HCT116 (cell line): ENCODE results near the gene GRIA1. TPM values are rescaled to one million over a fixed set of nuclear protein-coding genes. Genes with fewer than 3 reads are reported as not detected.

Experiments used
- ATAC-seq: fragments of 200-7000 bp; cut with Tn5 transposase; 2 replicates; pipeline ENCODE4 v1.9.1; 2020; ENCODE audit warnings: mild to moderate bottlenecking, moderate library complexity
- BruUV-seq: library from RNA; stranded (reverse); fragments of 400-500 nt; replicated peaks from 2 replicates; lab custom pipeline; 2021; lab: Mats Ljungman, UMichigan
- CTCF ChIA-PET: fragments of 300-600 bp; sonication (Branson Sonifier 250); formaldehyde crosslinking; loops from one replicate; lab custom pipeline; 2021; ENCODE audit warnings: antibody characterized with exemption; lab: Charles Lee
- POLR2A ChIA-PET: fragments of 300-600, 350-600 bp; sonication (Branson Sonifier 250); formaldehyde crosslinking; loops from one replicate; lab custom pipeline; 2021; ENCODE audit warnings: antibody characterized with exemption; lab: Charles Lee
- RAD21 ChIA-PET, 2 experiments: fragments of 300-600 bp; sonication (Branson Sonifier 250); formaldehyde crosslinking; loops; one replicate each; lab custom pipeline; 2023; ENCODE audit warnings: low total read pairs in 2 of 2; ENCODE audit not compliant: uncharacterized antibody in 2 of 2, unreplicated experiment in 2 of 2, low non-redundant PET in 1 of 2; lab: Charles Lee
- DNase-seq: peaks from one replicate; pipeline ENCODE4 v3.0.0-alpha.2; 2010; ENCODE audit warnings: low read depth, low spot score
- H2AFZ ChIP-seq: fragments of 200-600 bp; shearing (Covaris generic), sonication (generic); 2 replicates; pipeline ENCODE4 v1.6.1; 2017; ENCODE audit warnings: low read depth, mixed run types, mixed read lengths, antibody characterized with exemption, low read length; ENCODE audit not compliant: poor library complexity, severe bottlenecking
- H3K27ac ChIP-seq: 2 replicates; pipeline ENCODE4 v1.5.1; 2012; ENCODE audit warnings: low read depth, low read length
- H3K27me3 ChIP-seq: fragments of 200-600 bp; sonication (generic); 2 replicates; pipeline ENCODE4 v1.6.1; 2016; ENCODE audit warnings: mixed run types, low read length, mixed read lengths; ENCODE audit not compliant: insufficient read depth
- H3K36me3 ChIP-seq, 2 experiments: fragments of 200-500 bp in 1 of 2; fragments of 200-600 bp in 1 of 2; sonication (Bioruptor generic) in 1 of 2; sonication (generic) in 1 of 2; 2 replicates each; pipeline versions ENCODE4 v1.5.1 to v1.6.1; 2014 to 2016; ENCODE audit warnings: low read length in 2 of 2, inconsistent platforms in 1 of 2, mixed read lengths in 1 of 2, mixed run types in 1 of 2; ENCODE audit not compliant: insufficient read depth in 2 of 2, control insufficient read depth in 1 of 2
- H3K4me1 ChIP-seq, 2 experiments: fragments of 200-600 bp in 1 of 2; sonication (generic) in 1 of 2; 2 replicates each; pipeline versions ENCODE4 v1.5.1 to v1.6.1; 2012 to 2017; ENCODE audit warnings: low read length in 2 of 2, inconsistent platforms in 1 of 2, mild to moderate bottlenecking in 1 of 2, mixed read lengths in 1 of 2, mixed run types in 1 of 2, moderate library complexity in 1 of 2; ENCODE audit not compliant: insufficient read depth in 2 of 2, control insufficient read depth in 1 of 2
- H3K4me2 ChIP-seq: fragments of 200-600 bp; sonication (generic); 2 replicates; pipeline ENCODE4 v1.6.1; 2017; ENCODE audit warnings: mixed run types, low read length, mixed read lengths
- H3K4me3 ChIP-seq, 2 experiments: fragments of 200-600 bp in 1 of 2; sonication (generic) in 1 of 2; replicated peaks in 1 of 2; 2 replicates each; pipeline ENCODE4 v1.5.1; 2011 to 2016; ENCODE audit warnings: low read length in 2 of 2, control low read depth in 1 of 2, low read depth in 1 of 2, mild to moderate bottlenecking in 1 of 2, mixed read lengths in 1 of 2, mixed run types in 1 of 2
- H3K79me2 ChIP-seq: fragments of 200-600 bp; sonication (generic); 2 replicates; pipeline ENCODE4 v1.6.1; 2017; ENCODE audit warnings: mild to moderate bottlenecking, mixed run types, low read length, moderate library complexity, mixed read lengths; ENCODE audit not compliant: insufficient read depth
- H3K9ac ChIP-seq: fragments of 200-600 bp; sonication (generic); 2 replicates; pipeline ENCODE4 v1.6.1; 2016; ENCODE audit warnings: low read length, mixed read lengths
- H3K9me2 ChIP-seq: fragments of 200-600 bp; sonication (generic), shearing (Covaris generic); 2 replicates; pipeline ENCODE4 v1.6.1; 2017; ENCODE audit warnings: mixed run types, mild to moderate bottlenecking, moderate library complexity; ENCODE audit not compliant: insufficient read depth
- H3K9me3 ChIP-seq, 2 experiments: fragments of 200-500 bp in 1 of 2; fragments of 200-600 bp in 1 of 2; sonication (Bioruptor generic) in 1 of 2; sonication (generic) in 1 of 2; 2 replicates each; pipeline ENCODE4 v1.6.1; 2014 to 2017; ENCODE audit warnings: low read length in 2 of 2, mixed read lengths in 2 of 2, inconsistent platforms in 1 of 2, low read depth in 1 of 2, mild to moderate bottlenecking in 1 of 2, mixed run types in 1 of 2, moderate library complexity in 1 of 2; ENCODE audit not compliant: control insufficient read depth in 1 of 2, insufficient read depth in 1 of 2
- H4K20me1 ChIP-seq: fragments of 200-600 bp; sonication (generic), shearing (Covaris generic); 2 replicates; pipeline ENCODE4 v1.6.1; 2017; ENCODE audit warnings: mixed run types, mild to moderate bottlenecking, moderate library complexity; ENCODE audit not compliant: insufficient read depth
- CEBPB ChIP-seq: IDR thresholded peaks from 2 replicates; pipeline ENCODE4 v1.6.1; 2012; ENCODE audit warnings: low read depth
- POLR2AphosphoS5 ChIP-seq: IDR thresholded peaks from 2 replicates; pipeline ENCODE4 v1.6.1; 2011; ENCODE audit warnings: mild to moderate bottlenecking, low read depth, low read length, moderate library complexity
- SP1 ChIP-seq: IDR thresholded peaks from 2 replicates; pipeline ENCODE4 v1.6.1; 2012; ENCODE audit warnings: low read depth
- TCF7L2 ChIP-seq: IDR thresholded peaks from 2 replicates; pipeline ENCODE4 v1.7.0; 2011; ENCODE audit warnings: borderline replicate concordance, inconsistent platforms; ENCODE audit not compliant: insufficient read depth, insufficient read length; ENCODE audit errors: extremely low read depth
- intact Hi-C: fragments of 100-400 bp; cut with micrococcal nuclease; formaldehyde crosslinking; loops from 2 replicates; pipeline ENCODE4 v1.10.0; 2022
- total RNA-seq: library from RNA; stranded (reverse); gene quantifications from one replicate; pipeline ENCODE4 v1.2.1, GENCODE V29; 2021; ENCODE audit not compliant: unreplicated experiment
- TF ChIP-seq, protein P1 (sequence below), 3 experiments: fragments of 200-600 bp in 1 of 3; sonication (generic) in 1 of 3; IDR thresholded peaks in 2 of 3; conservative IDR thresholded peaks in 1 of 3; 2 replicates each; pipeline ENCODE4 v1.5.1; 2012 to 2017; ENCODE audit warnings: low read depth in 2 of 3, low read length in 2 of 3, antibody characterized with exemption in 1 of 3, borderline replicate concordance in 1 of 3, control low read depth in 1 of 3, mild to moderate bottlenecking in 1 of 3, mixed read lengths in 1 of 3, mixed run types in 1 of 3, moderate library complexity in 1 of 3; ENCODE audit not compliant: insufficient read depth in 1 of 3
- TF ChIP-seq, protein P2 (sequence below): IDR thresholded peaks from 2 replicates; pipeline ENCODE4 v1.6.1; 2012; ENCODE audit warnings: low read depth
- TF ChIP-seq, protein P3 (sequence below): IDR thresholded peaks from 2 replicates; pipeline ENCODE4 v1.6.1; 2011; ENCODE audit warnings: mild to moderate bottlenecking, low read length, moderate library complexity; ENCODE audit not compliant: insufficient replicate concordance; ENCODE audit errors: extremely low read depth

The GRIA1 gene
- total RNA-seq, 1 experiment from 2014 or later = not detected

DNA sequence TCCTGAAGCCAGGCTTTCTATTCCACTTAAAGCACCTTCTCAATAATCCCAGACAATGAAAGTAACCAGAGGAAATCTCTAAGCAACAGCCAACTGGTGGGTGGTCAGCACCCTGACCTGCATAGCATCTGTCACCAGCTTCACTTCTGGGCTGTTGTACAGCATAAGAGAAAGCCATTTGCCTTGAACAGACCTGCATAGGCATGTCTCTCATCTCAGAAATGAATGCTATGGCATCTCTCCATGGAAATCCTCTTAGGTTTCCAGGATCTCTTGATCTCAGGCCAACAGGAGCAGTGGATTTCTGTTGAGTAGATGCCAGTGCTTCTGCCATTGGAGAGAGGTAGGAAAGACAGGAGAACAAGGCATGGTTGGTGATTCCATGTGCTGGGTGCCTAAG lies 213.6 kb downstream of the GRIA1 start:
- TF ChIP-seq, protein P1, sequence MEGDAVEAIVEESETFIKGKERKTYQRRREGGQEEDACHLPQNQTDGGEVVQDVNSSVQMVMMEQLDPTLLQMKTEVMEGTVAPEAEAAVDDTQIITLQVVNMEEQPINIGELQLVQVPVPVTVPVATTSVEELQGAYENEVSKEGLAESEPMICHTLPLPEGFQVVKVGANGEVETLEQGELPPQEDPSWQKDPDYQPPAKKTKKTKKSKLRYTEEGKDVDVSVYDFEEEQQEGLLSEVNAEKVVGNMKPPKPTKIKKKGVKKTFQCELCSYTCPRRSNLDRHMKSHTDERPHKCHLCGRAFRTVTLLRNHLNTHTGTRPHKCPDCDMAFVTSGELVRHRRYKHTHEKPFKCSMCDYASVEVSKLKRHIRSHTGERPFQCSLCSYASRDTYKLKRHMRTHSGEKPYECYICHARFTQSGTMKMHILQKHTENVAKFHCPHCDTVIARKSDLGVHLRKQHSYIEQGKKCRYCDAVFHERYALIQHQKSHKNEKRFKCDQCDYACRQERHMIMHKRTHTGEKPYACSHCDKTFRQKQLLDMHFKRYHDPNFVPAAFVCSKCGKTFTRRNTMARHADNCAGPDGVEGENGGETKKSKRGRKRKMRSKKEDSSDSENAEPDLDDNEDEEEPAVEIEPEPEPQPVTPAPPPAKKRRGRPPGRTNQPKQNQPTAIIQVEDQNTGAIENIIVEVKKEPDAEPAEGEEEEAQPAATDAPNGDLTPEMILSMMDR (IDR thresholded peaks at IDR 0.05 in 2 of 3, conservative IDR thresholded peaks at IDR 0.05 in 1 of 3; ENCODE audit: borderline replicate concordance in 1 of 3, insufficient read depth in 1 of 3, low read depth in 2 of 3, low read length in 2 of 3) = no peak
- no peak for TF ChIP-seq POLR2AphosphoS5
- TF ChIP-seq, protein P2, sequence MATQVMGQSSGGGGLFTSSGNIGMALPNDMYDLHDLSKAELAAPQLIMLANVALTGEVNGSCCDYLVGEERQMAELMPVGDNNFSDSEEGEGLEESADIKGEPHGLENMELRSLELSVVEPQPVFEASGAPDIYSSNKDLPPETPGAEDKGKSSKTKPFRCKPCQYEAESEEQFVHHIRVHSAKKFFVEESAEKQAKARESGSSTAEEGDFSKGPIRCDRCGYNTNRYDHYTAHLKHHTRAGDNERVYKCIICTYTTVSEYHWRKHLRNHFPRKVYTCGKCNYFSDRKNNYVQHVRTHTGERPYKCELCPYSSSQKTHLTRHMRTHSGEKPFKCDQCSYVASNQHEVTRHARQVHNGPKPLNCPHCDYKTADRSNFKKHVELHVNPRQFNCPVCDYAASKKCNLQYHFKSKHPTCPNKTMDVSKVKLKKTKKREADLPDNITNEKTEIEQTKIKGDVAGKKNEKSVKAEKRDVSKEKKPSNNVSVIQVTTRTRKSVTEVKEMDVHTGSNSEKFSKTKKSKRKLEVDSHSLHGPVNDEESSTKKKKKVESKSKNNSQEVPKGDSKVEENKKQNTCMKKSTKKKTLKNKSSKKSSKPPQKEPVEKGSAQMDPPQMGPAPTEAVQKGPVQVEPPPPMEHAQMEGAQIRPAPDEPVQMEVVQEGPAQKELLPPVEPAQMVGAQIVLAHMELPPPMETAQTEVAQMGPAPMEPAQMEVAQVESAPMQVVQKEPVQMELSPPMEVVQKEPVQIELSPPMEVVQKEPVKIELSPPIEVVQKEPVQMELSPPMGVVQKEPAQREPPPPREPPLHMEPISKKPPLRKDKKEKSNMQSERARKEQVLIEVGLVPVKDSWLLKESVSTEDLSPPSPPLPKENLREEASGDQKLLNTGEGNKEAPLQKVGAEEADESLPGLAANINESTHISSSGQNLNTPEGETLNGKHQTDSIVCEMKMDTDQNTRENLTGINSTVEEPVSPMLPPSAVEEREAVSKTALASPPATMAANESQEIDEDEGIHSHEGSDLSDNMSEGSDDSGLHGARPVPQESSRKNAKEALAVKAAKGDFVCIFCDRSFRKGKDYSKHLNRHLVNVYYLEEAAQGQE = no peak
- TF ChIP-seq, protein P3, sequence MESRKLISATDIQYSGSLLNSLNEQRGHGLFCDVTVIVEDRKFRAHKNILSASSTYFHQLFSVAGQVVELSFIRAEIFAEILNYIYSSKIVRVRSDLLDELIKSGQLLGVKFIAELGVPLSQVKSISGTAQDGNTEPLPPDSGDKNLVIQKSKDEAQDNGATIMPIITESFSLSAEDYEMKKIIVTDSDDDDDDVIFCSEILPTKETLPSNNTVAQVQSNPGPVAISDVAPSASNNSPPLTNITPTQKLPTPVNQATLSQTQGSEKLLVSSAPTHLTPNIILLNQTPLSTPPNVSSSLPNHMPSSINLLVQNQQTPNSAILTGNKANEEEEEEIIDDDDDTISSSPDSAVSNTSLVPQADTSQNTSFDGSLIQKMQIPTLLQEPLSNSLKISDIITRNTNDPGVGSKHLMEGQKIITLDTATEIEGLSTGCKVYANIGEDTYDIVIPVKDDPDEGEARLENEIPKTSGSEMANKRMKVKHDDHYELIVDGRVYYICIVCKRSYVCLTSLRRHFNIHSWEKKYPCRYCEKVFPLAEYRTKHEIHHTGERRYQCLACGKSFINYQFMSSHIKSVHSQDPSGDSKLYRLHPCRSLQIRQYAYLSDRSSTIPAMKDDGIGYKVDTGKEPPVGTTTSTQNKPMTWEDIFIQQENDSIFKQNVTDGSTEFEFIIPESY = no peak
- no peak for TF ChIP-seq CEBPB
- no peak for TF ChIP-seq SP1
- TF ChIP-seq TCF7L2 = no peak
- TF ChIP-seq, all 23 proteins: peak for 0
- ATAC-seq (no peak), DNase-seq (no peak)
- Histone ChIP-seq H3K9ac (no peak overlapping the region), H3K27me3 (peaks cover 38% of the 10 kb centered on the region), H3K79me2 (no peaks in the 10 kb centered on the region), H2AFZ (no peak overlapping the region), H3K36me3 (no peaks in the 10 kb centered on the region), H4K20me1 (no peaks in the 10 kb centered on the region), H3K9me3 (no peaks in the 10 kb centered on the region), H3K4me1 (no peaks in the 10 kb centered on the region), H3K27ac (no peak overlapping the region), H3K4me2 (no peak overlapping the region), H3K9me2 (no peaks in the 10 kb centered on the region), H3K4me3 (no peak overlapping the region)
- CTCF ChIA-PET = no interaction called here
- intact Hi-C loops = no loop called here
- RAD21 ChIA-PET = no interaction called here
- BruUV-seq = no TSS peak
- POLR2A ChIA-PET = no interaction called here
